DOHH2 (cell line): ENCODE results near the gene LYZL2.

ENCODE experiments used
- CTCF ChIP-seq: fragments of 200-600 bp; sonication (generic); IDR thresholded peaks from one replicate; pipeline ENCODE4 v1.5.1; 2014; ENCODE audit warnings: antibody characterized with exemption, mild to moderate bottlenecking, low read depth, low read length; ENCODE audit not compliant: poor library complexity, severe bottlenecking
- EZH2phosphoT487 ChIP-seq: fragments of 200-600 bp; sonication (generic); IDR thresholded peaks from 2 replicates; pipeline ENCODE4 v1.6.1; 2017; ENCODE audit warnings: borderline replicate concordance, mild to moderate bottlenecking, antibody characterized with exemption, low read length, moderate library complexity, mixed read lengths

GRCh38 chr10:30625080-30625479, 4.5 kb downstream of the LYZL2 start:
- TF ChIP-seq EZH2phosphoT487 (no peak), CTCF (no peak)
